GM12892 (cell line): ENCODE measurements around the gene TAS2R13. TPM values are rescaled to one million over a fixed set of nuclear protein-coding genes. Genes with fewer than 3 reads are reported as not detected.

ENCODE experiments used
- DNase-seq: peaks from one replicate; pipeline ENCODE4 v3.0.0; 2011; ENCODE audit not compliant: insufficient read length
- FAIRE-seq: peaks from 2 replicates; lab custom pipeline; 2011; peaks lifted over from hg19 to GRCh38; lab: Jason Lieb, UNC
- POLR2A ChIP-seq: IDR thresholded peaks from 2 replicates; pipeline ENCODE4 v1.6.1; 2011; ENCODE audit warnings: low read depth, low read length, control low read depth
- POLR2AphosphoS5 ChIP-seq: IDR thresholded peaks from 2 replicates; pipeline ENCODE4 v1.6.1; 2011; ENCODE audit warnings: low read depth, low read length, control low read depth
- TAF1 ChIP-seq: IDR thresholded peaks from 2 replicates; pipeline ENCODE4 v1.6.1; 2011; ENCODE audit warnings: low read depth, mild to moderate bottlenecking, control low read depth, low read length, borderline replicate concordance
- polyA plus RNA-seq: library from polyadenylated mRNA; unstranded; fragments of >200 nt; gene quantifications from one replicate; pipeline ENCODE4 v1.2.1, GENCODE V29; 2012; ENCODE audit warnings: missing spikeins, inconsistent platforms; ENCODE audit not compliant: missing spikeins

The TAS2R13 gene, protein sequence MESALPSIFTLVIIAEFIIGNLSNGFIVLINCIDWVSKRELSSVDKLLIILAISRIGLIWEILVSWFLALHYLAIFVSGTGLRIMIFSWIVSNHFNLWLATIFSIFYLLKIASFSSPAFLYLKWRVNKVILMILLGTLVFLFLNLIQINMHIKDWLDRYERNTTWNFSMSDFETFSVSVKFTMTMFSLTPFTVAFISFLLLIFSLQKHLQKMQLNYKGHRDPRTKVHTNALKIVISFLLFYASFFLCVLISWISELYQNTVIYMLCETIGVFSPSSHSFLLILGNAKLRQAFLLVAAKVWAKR
- polyA plus RNA-seq: 0.57 TPM

DNA sequence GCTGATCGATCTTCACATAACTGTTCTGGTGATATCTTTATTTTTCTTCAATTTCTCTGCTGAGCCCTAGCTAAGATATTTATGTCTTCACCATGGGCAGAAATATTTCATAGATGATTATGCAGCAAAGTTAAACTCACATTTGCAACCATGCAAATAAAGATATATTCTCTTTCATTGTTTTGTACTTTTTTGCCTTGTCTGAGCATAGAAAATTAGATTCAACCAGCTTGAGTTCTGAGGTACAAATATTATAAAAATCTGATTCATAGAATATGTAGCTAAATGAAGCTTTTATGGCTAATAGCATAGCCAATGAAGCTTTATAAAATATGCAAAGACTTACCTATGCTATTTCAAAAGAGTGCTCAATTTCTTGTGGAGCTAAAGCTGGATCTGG lies at the start of gene TAS2R13:
TSS of gene TAS2R13 (minus strand) at position 101 of the 400 bp plus-strand sequence. CDS start 264 bp downstream, outside the sequence.
- no peak for DNase-seq
- no peak for FAIRE-seq
- TF ChIP-seq POLR2AphosphoS5 (no peak), TAF1 (no peak), POLR2A (no peak)

DNA sequence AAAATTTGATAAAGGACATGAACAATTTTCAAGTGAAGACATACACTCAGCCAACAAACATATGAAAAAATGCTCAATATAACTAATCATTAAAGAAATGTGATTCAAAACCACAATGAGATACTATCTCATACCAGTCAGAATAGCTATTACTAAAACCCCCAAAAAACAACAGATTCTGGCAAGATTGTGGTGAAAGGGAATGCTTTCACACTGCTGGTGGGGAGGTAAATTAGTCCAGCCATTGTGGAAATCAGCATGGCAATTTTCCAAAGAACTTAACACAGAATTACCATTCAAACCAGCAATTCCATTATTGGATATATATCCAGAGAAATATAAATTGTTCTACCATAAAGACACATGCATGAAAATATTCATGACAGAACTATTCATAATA lies 48.4 kb upstream of the TAS2R13 start:
- DNase-seq: no peak
- TF ChIP-seq TAF1: no peak
- TF ChIP-seq POLR2A: no peak
- TF ChIP-seq POLR2AphosphoS5: no peak
- FAIRE-seq: no peak

DNA sequence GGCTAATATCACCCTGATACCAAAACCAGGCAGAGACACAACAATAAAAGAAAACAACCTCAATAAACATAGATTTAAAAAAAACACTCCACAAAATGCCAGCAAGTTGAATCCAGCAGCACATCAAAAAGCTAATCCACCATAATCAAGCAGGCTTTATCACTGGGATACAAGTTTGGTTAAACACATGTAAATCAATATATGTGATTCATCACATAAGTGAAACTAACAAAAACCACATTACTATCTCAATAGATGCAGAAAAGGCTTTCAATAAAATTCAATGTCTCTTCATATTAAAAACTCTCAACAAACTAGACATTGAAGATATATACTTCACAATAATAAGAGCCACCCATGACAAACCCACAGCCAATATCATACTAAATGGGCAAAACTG lies 46.7 kb upstream of the TAS2R13 start:
- no peak for DNase-seq
- no peak for FAIRE-seq
- no peak for TF ChIP-seq TAF1
- no peak for TF ChIP-seq POLR2AphosphoS5
- TF ChIP-seq POLR2A: no peak

DNA sequence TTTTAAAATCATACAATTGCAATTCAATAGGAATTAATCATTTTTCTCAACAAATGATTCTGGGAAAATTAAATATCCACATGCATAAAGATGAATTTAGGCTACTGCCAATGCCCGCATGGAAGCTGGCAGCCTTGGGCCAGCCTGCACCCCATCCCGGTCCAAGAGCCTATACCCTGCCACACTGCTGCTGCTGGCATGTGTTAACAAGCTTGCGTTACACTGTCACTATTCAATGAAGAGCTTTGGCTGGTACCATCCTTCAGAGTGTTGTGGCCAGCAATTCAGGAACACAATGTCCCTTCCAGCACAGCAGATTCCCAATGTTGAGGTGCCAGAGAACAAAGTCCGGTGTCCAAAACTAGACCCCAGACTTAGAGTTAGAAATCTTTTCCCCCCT lies 43.3 kb upstream of the TAS2R13 start:
- no peak for FAIRE-seq
- no peak for TF ChIP-seq POLR2A
- no peak for TF ChIP-seq TAF1
- no peak for TF ChIP-seq POLR2AphosphoS5

DNA sequence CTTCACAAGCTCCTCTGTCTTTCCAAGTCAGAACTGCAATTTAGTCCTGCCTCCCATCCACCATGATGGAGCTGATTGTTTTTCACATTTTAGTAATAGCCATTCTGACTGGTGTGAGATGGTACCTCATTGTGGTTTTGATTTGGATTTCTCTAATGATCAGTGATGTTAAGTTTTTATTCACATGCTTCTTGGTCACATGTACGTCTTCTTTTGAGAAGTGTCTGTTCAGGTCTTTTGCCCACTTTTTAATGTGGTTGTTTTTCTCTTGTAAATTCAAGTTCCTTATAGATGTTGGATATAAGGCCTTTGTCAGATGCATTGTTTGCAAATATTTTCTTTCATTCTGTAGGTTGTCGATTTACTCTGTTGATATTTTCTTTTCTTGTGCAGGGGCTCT lies 33.8 kb upstream of the TAS2R13 start:
- FAIRE-seq (no peak), DNase-seq (no peak)
- TF ChIP-seq TAF1 (no peak), POLR2AphosphoS5 (no peak), POLR2A (no peak)

More for the DNA sequence above, 43.3 kb upstream of the TAS2R13 start:
- no peak for DNase-seq

DNA sequence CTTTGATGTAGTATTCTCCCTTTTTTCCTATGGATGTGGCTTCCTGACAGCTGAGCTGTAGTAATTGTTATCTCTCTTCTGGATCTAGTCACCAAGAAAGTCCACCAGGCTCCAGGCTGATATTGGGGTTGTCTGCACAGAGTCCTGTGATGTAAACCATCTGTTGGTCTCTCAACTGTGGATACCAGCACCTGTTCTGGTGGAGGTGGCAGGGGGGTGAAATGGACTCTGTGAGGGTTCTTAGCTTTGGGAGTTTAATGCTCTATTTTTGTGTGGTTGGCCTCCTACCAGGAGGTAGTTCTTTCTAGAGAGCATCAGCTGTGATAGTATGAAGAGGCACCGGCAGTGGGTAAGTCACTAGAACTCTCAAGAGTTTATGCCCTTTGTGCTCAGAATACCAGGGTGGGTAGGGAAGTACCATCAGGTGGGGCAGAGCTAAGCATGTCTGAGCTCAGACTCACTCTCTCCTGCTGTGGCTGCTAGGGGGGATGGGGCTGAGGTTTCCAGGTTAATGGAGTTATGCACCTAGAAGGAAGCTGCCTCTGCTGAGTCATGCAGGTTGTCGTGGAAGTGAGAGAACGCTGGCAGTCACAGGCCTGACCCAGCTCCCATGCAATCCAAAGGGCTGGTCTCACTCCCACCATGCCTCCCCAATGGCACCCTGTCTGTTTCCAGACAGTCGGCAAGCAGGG lies 32.7 kb upstream of the TAS2R13 start:
- FAIRE-seq (no peak), DNase-seq (no peak)
- TF ChIP-seq TAF1: no peak
- TF ChIP-seq POLR2A: no peak
- TF ChIP-seq POLR2AphosphoS5: no peak

DNA sequence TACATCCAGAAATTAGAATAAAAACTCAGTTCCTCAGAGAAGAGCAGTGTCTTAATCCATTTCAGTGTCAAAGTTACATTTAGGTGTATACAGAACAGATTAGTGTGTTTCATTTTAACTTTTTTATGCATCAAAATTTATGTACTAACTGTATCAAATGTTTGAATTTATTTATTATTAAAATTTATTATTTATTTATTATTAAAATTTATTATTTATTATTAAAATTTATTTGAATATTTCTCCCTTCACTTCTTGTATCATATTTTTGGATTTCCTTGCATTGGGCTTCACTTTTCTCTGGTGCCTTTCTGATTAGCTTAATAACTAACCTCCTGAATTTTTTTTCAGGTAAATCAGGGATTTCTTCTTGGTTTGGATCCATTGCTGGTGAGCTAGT lies 32.0 kb upstream of the TAS2R13 start:
- DNase-seq (no peak), FAIRE-seq (no peak)
- TF ChIP-seq TAF1: no peak
- TF ChIP-seq POLR2AphosphoS5: no peak
- no peak for TF ChIP-seq POLR2A

DNA sequence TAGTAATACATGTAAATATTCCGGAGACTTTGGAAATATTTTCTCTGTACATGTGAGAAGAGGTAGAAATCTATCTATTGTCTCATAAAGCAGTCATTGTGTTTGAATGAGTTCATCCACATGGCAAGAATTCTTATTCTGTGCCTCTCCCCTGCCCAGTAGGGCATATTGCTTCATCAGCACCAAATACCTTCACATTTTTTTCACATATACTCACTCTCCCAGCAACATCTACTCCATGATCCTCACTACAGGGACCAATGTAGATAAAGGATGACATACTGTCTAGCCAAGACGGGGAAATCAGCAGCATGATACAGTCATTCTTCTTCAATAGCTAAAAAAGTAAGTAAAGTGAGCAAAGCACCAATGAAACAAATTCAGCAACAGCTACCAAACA lies 31.0 kb upstream of the TAS2R13 start:
- TF ChIP-seq POLR2A (no peak), POLR2AphosphoS5 (no peak), TAF1 (no peak)
- FAIRE-seq: no peak
- DNase-seq: no peak

DNA sequence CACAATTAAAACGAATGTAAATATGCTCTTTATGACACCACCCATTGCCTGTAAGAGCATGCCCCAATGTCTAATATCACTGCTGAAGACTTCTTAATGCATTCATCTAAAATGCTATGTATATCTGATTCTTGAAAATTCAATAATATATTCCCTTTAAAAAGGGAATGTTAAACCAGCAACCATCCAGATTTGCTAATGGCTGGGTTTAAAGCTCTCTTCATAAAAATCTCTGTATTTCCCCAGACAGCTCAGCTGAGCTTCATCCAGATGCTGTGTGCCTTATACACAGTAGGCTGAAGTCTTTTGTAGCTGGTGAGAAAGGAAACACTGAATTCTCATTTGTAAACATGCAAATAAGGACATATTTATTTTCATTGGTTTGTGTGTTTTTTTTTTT lies 29.8 kb upstream of the TAS2R13 start, which contains the start of gene TAS2R14:
TSS of gene TAS2R14 (minus strand) at position 101 of the 400 bp plus-strand sequence. CDS start at position 45, 56 bp downstream.
- TF ChIP-seq TAF1 (no peak), POLR2A (no peak), POLR2AphosphoS5 (no peak)
- no peak for DNase-seq
- FAIRE-seq: no peak

DNA sequence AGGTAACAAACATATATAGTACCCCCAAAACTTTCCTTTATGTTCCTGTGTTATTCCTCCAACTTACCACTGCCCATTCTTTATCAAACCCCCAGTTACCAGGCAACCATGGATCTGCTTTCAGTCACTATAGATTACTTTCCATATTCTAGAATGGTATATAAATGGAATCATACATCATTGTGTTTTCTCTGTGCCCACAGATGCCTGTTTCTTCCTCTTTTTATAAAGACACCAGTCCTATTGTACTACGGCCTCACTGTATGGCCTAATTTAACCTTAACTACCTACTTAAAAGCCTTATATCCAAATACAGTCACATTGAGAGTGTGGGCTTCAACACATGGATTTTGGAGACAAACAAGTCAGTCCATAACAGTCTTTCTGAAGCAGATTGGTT lies 27.1 kb upstream of the TAS2R13 start:
- no peak for DNase-seq
- TF ChIP-seq POLR2AphosphoS5 (no peak), TAF1 (no peak), POLR2A (no peak)
- no peak for FAIRE-seq

DNA sequence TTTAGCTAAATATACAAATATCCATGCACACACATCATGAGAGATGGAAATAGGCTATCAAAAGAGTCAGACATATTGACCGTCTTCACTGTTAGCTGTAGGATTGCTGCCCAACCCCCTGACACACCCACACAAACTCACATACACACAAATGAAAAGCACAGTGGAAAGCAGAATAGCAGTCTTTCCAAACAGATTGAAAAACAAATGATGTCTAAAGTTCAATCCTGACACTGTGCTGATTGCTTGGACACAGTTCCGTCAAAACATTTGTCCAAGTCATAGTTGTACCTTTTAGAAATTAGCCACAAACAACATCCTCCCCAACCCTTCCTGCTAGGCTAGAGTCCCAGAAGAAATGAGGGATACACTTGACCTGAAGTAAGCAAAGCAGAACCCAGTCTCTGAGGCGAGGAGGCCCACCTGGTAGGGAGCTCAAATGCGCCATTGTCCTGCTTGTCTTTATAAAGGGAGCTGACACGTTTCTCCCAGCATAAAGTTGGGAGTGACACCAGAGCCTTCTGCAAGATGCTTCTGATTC lies 19.5 kb upstream of the TAS2R13 start, which contains the start of gene PRH2:
TSS of gene PRH2 (plus strand) at position 491 of the 541 bp plus-strand sequence. CDS start at position 529, 38 bp downstream.
- TF ChIP-seq POLR2A (no peak), TAF1 (no peak), POLR2AphosphoS5 (no peak)
- DNase-seq (no peak), FAIRE-seq (no peak)

DNA sequence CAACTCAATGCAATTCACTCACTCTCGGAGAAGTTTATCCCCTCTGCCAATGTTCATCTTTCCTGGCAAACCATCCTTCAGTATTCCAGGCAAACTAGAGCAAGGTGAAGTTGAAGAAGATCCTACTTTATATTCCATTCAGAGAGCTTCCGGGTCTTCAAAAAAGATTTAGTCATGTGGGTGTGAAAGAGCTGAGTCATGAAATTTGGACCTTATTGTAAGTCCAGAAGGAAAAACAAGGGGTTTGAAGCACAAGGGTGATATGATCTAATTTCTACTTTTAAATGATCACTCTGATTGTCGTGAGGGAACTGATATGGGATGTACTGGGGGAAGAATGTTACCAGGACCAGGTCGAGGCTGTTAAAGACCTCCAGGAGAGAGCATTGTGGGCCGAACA lies 16.9 kb upstream of the TAS2R13 start:
- no peak for TF ChIP-seq POLR2A
- no peak for TF ChIP-seq TAF1
- no peak for TF ChIP-seq POLR2AphosphoS5
- DNase-seq (no peak), FAIRE-seq (no peak)
